SK-N-SH (cell line): ENCODE results near the gene CX3CR1.

Source experiments
- CTCF ChIP-seq: fragments of 200-600 bp; sonication (generic); IDR thresholded peaks from 2 replicates; pipeline ENCODE4 v1.6.1; 2017; ENCODE audit warnings: antibody characterized with exemption, mild to moderate bottlenecking, moderate library complexity
- RAD21 ChIP-seq: IDR thresholded peaks from 2 replicates; pipeline ENCODE4 v1.6.1; 2012; ENCODE audit warnings: mild to moderate bottlenecking, low read length
- RCOR1 ChIP-seq: fragments of 150-350 bp; IDR thresholded peaks from 2 replicates; pipeline ENCODE4 v1.6.1; 2017; ENCODE audit warnings: antibody characterized with exemption, low read length
- SMC3 ChIP-seq: IDR thresholded peaks from 2 replicates; pipeline ENCODE4 v1.6.1; 2012; ENCODE audit warnings: low read depth, low read length, improper control_type of control experiment
- TEAD4 ChIP-seq: IDR thresholded peaks from 2 replicates; pipeline ENCODE4 v1.4.0; 2012; ENCODE audit warnings: mild to moderate bottlenecking, borderline replicate concordance; ENCODE audit not compliant: insufficient read depth
- USF2 ChIP-seq: fragments of 150-350 bp; IDR thresholded peaks from 2 replicates; pipeline ENCODE4 v1.6.1; 2017; ENCODE audit warnings: antibody characterized with exemption, low read length, low read depth, borderline replicate concordance
- TF ChIP-seq, protein P1 (sequence below): IDR thresholded peaks from 2 replicates; pipeline ENCODE4 v1.4.0; 2012; ENCODE audit warnings: low read depth

- TF ChIP-seq USF2: no peak
- TF ChIP-seq SMC3: no peak
- TF ChIP-seq, protein P1, sequence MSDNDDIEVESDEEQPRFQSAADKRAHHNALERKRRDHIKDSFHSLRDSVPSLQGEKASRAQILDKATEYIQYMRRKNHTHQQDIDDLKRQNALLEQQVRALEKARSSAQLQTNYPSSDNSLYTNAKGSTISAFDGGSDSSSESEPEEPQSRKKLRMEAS: no peak
- TF ChIP-seq RCOR1: no peak
- no peak for TF ChIP-seq RAD21
- no peak for TF ChIP-seq TEAD4
- no peak for TF ChIP-seq CTCF
Observed at GRCh38 chr3:39315420-39315819, 35.6 kb upstream of the CX3CR1 start.
